Heart left ventricle (tissue), 13 donors: Measurements from ENCODE around the gene REPS2.

ENCODE experiments used
- POLR2A ChIP-seq, 2 donors: fragments of 450-650 bp; IDR thresholded peaks; one replicate each; pipeline ENCODE4 v1.6.1; 2017; ENCODE audit warnings: antibody characterized with exemption in 2 of 2, mild to moderate bottlenecking in 2 of 2, moderate library complexity in 2 of 2
- TF ChIP-seq, protein P1 (sequence below), 12 donors: fragments of 200-600 bp; sonication (generic) in 4 of 12; IDR thresholded peaks; one replicate each; pipeline versions ENCODE4 v1.5.0 to v1.8.0; 2018 to 2022; ENCODE audit warnings: antibody characterized with exemption in 12 of 12, mild to moderate bottlenecking in 5 of 12
- donor health status: ischemic (EF 13 %, LVEDD 7.1; RV severe dilation, severe dysfunction).
- donor health status: DM: no; HTN: yes; CAD: no.
- donor health status: DM: no; HTN: no; CAD: no.
- donor health status: ischemic (EF 25% LVEDD 6.9; RV normal size, moderate dysfunction).
- donor health status: ischemic (EF 25% LVEDD 5.7; RV mildly dilated, moderate dysfunction).
- donor health status: ischemic (EF 35%, LVEDD 5.7; RV mildly dilated, moderate dysfunction).
- donor health status: nonischemic (EF 11% LVEDD 7.7; RV severe dilation, severe dysfunction).
- donor health status: DM: yes; HTN: yes; CAD: no.
- donor health status: PGD.
- donor health status: ischemic (EF 29% LVEDD 5.4; RV normal size, mild dysfunction).
- donor health status: nonischemic (EF 23%, LVEDD 6.1; RV moderate dilation, normal function).

DNA sequence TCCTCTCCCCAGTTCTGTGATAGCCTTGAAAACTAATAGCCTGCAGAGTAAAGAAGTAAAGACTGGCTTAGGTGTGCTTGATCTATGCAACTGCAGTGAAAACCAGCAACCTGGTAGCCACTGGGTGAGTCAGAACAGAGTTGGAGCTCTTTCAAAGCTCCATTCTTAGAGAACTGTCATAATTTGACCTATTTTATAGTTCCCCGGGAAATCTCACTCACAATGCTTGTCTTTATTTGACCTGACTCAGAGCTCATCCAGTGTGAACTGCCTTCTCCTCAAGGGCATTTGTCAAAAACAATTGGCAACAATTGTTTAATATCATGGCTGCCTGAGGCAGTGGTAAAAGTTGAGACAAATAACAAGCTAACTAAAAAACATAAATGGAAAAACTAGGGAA is 215.5 kb downstream of the REPS2 start:
- TF ChIP-seq, protein P1, sequence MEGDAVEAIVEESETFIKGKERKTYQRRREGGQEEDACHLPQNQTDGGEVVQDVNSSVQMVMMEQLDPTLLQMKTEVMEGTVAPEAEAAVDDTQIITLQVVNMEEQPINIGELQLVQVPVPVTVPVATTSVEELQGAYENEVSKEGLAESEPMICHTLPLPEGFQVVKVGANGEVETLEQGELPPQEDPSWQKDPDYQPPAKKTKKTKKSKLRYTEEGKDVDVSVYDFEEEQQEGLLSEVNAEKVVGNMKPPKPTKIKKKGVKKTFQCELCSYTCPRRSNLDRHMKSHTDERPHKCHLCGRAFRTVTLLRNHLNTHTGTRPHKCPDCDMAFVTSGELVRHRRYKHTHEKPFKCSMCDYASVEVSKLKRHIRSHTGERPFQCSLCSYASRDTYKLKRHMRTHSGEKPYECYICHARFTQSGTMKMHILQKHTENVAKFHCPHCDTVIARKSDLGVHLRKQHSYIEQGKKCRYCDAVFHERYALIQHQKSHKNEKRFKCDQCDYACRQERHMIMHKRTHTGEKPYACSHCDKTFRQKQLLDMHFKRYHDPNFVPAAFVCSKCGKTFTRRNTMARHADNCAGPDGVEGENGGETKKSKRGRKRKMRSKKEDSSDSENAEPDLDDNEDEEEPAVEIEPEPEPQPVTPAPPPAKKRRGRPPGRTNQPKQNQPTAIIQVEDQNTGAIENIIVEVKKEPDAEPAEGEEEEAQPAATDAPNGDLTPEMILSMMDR (IDR thresholded peaks at IDR 0.05): no peak
- no peak for TF ChIP-seq POLR2A (IDR thresholded peaks at IDR 0.05)
